Stimulated activated naive CD4-positive, alpha-beta T cell treated with Interleukin-2 at 50 U/mL for 16 hours (primary cell): ENCODE data around the gene CCL26.
"Not testable (repeated sequence)": the region's sequence is repeated elsewhere in the genome, so short reads cannot be mapped to it uniquely, and the experiment has no call there.

Experiments used
- DNase-seq: peaks from one replicate; lab custom pipeline; 2025; lab: John Stamatoyannopoulos, UW

The CCL26 gene

DNA sequence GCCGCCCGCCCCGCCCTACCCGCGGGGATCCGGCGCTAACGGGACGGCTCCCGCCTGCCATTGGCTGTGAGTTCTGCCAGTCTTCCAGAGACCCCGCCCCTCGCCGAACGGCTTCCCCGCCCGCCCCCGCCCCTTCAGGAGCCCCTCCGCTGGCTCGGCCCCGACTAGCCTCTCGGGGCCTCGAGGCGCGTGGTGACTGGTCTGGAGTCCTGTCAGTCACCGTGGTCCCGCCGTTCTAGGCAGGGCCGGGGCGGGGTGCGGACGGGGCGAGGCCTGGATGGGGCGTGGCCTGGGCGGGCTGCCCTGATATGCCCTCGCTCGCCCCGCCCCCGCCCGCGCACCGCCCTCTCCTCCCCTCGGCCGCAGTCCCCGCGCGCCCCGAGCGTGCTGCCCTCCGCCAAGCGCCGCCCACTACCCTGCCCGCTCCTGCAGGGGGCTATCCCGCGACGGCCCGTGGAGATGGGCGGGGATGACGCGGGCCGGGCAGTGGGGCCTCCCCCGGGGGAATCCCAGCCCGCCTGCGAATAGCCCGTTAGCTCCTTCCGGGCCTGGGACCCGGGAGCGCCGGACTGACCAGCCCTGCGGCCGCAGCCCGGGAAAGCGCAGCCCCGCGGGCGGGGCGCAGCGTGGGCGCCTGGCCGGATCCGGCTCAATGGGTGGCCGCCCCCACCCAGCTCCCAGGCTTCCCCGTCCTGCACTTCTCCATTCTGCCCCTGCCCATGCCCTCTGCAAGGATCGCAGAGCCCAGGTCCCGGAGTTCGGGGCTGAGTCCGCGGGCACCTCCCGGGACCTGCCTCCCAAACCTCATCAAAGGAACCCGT, 32.8 kb downstream of the CCL26 start:
- DNase-seq: peak; percentile 100

- DNase-seq: no peak
Measured at GRCh38 chr7:75738604-75738974, 33.4 kb downstream of the CCL26 start, which contains the start of gene HIP1. Gene HIP1, minus strand, starts transcription at chr7:75738941. Its CDS starts 21 bp downstream, at chr7:75738920.

GRCh38 chr7:75737856-75738603, 34.0 kb downstream of the CCL26 start:
- no peak for DNase-seq

DNA sequence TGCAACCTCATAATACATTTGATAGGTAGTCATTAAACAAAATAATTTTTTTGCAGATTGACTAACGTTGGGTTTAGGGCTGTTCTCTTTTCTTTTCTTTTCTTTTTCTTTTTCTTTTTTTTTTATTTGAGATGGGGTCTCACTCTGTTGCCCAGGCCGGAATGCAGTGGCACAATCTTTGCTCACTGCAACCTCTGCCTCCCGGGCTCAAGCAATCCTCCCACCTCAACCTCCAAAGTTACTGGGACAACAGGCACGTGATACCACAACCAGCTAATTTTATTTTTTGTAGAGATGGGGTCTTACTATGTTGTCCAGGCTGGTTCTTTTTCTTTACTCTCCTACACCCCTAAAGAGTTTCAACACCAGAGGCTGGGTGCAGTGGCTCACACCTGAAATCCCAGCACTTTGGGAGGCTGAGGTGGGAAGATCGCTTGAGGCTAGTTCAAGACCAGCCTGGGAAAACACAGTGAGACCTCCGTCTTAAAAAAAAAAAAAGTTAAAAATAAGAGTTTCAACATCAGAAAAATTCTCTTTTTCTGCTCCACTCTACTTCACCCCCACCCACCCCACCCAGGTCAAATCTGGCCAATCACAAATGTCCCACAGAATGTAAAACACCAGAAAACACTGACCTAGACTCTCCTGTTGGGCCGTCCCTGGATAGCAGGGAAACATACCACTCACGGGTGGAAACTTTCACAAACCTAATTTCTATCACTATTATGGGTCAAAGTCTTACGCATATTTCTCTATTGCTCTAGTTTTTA, 36.2 kb downstream of the CCL26 start:
- no peak for DNase-seq

DNA sequence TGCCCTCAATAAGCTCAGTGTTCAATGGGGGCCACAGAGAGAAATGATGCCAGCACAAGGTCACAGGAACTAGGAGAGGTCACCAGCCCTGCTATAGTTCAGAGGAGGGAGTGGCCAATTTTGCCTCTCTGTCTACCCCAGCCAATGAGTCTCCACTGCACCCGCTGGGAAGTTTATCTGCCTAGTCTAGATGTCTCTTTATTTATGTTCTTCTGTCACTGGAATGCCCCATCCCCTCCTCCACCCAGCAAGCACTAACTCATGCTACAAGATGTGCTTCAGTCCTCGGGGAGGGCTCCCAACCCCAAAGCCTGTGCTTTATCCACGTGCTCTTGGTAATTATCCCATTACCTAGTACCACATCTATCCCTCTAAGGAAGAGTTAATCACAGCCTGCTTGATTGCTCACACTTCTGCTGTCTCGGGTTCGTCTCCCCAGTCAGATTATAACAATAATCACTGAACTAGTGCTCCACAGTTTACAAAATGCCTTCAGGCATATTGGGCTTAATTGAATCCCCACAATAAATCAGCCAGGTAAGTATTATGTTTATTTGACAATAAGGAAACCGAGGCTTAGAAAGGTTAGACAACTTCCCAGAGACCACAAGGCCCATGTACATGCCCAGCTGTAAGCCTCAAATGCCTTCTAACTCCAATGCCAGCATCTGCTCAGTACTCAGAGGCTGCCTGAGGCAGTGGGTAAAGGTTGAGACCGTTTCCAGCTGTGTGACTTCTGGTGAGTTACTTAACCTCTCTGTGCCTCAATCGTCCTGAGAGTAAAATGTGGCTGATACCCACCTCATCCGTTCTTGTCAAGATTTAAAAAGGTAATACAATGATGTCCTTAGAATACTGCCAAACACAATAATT, 37.2 kb downstream of the CCL26 start:
- no peak for DNase-seq

GRCh38 chr7:75732764-75733630, 39.0 kb downstream of the CCL26 start:
- DNase-seq: no peak

DNA sequence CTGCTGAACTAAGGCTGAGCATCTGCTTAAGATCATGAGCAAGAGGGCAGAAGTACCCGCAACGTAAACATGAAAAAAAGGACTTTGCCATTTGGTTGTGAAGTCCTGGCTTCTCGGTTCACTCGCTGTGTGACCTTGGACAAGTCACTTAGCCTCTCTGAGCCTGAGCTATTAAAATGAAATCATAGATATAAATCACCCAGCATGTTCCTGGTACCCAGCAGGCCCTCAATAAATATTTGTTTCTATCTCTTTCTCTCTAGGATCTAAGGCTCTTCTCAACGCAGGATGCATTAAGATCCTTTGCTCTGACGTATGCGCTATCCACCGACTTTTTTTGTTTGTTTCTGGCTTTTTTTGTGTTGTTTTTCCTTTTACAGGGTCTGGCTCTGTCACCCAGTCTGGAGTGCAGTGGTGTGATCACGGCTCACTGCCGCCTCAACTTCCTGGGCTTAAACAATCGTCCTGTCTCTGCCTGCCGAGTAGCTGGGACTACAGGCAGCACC, 39.9 kb downstream of the CCL26 start:
- no peak for DNase-seq

GRCh38 chr7:75729851-75730274, 42.1 kb downstream of the CCL26 start:
- DNase-seq: no peak

DNA sequence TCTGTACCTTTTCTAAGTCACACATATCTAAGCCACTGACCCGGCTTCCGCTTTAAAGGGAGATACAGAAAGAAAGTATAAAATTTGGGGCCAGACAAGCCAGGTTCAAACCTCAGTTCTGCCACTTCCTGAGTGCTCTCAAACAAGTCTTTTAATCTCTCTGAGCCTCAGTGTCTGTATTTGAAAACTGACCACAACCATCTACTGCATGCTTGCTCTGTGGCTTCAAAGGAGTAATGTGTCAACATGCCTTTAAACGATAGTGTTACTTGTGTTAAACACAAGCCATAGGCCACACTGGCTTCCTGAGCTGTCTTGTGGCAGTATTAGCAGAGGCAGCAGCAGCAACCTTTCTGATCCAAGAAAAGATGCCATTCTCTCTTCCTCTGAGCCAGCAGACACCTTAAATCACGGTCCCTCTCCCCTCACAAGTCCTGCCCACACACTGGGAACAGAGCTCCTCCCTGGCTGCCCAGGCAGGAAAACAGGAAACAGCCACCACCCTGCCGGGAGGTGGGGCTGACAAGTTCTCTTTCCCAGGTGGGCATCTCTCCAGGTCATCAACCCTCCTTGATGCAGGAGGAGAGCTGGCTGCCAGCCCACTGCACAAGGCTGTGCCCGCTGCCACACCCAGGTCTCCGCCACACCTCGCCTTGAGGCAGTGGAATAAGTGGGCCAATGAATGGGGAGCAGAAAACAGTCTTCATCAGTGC, 44.0 kb downstream of the CCL26 start:
- no peak for DNase-seq

GRCh38 chr7:75727351-75727750, 44.7 kb downstream of the CCL26 start:
- DNase-seq: not testable (repeated sequence)

- DNase-seq: no peak
Measured at GRCh38 chr7:75725306-75725705, 46.7 kb downstream of the CCL26 start.

- no peak for DNase-seq
Measured at GRCh38 chr7:75723444-75723843, 48.6 kb downstream of the CCL26 start.

- no peak for DNase-seq
Measured at GRCh38 chr7:75722373-75722772, 49.6 kb downstream of the CCL26 start.

- DNase-seq: not testable (repeated sequence)
Measured at GRCh38 chr7:75721922-75722321, 50.1 kb downstream of the CCL26 start.

DNA sequence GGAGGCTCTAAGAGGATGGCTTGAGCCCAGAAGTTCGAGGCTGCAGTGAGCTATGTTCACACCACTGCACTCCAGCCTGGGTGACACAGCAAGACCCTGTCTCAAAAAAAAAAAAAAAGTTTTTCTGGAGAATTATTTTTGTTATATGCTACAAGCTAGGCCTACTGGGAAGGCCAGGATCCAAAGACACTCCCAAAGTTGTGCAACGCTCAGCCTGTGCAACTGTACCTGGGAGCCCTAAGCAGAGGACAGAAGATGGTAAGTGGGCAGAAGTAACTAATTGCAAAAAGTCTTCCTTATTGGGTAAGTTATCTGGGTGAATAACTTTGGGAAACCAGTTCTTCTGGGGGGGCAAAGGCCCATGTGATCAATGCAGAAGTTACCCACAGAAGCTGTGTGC, 50.6 kb downstream of the CCL26 start:
- DNase-seq: no peak

DNA sequence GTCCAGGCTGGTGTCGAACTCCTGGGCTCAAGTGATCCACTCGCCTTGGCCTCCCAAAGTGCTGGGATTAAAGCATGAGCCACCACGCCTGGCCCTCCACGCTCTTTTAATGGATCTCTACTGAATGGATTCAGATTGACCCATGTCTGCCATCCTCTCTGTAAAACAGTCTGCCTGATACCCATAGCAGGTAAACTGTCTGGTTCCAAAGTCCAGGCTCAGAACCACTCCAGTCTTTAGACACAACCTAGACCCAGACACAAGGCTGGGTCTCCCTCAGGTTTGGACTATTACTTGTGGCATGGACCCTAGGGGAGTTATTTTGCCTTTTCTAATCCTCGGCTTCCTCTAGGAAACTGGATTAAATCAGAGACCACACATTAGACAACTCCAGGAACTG, 52.4 kb downstream of the CCL26 start:
- DNase-seq: no peak
